IMR-90 (cell line): ENCODE results near the gene PTGS1. TPM values are rescaled to one million over a fixed set of nuclear protein-coding genes. Genes with fewer than 3 reads are reported as not detected.

ENCODE experiments used
- ATAC-seq: fragments of 200-7000 bp; cut with Tn5 transposase; 2 replicates; pipeline ENCODE4 v1.9.1; 2020; ENCODE audit warnings: low read depth, mild to moderate bottlenecking, moderate library complexity
- BruUV-seq: library from RNA; stranded (reverse); fragments of 400-500 nt; replicated peaks from 2 replicates; lab custom pipeline; 2021; lab: Mats Ljungman, UMichigan
- CTCF ChIA-PET: fragments of 300-600 bp; formaldehyde crosslinking; extraction: SDS; loops from one replicate; lab custom pipeline; 2021; ENCODE audit warnings: antibody characterized with exemption; lab: Yijun Ruan, JAX
- POLR2A ChIA-PET: fragments of 300-600 bp; sonication (Branson Sonifier 250); formaldehyde crosslinking; loops from one replicate; lab custom pipeline; 2022; ENCODE audit warnings: antibody characterized with exemption; ENCODE audit not compliant: unreplicated experiment; lab: Charles Lee
- DNase-seq: peaks from one replicate; pipeline ENCODE4 v3.0.0; 2013
- H2AFZ ChIP-seq: replicated peaks from 2 replicates; pipeline ENCODE3; 2013; ENCODE audit warnings: low read length, mild to moderate bottlenecking; ENCODE audit not compliant: poor library complexity
- H2AK5ac ChIP-seq: 2 replicates; pipeline ENCODE4 v1.6.1; 2013; ENCODE audit warnings: low read depth, low read length, inconsistent platforms
- H2AK9ac ChIP-seq: replicated peaks from 2 replicates; pipeline ENCODE3; 2013; ENCODE audit warnings: mild to moderate bottlenecking, low read depth, low read length, moderate library complexity; ENCODE audit not compliant: poor library complexity
- H2BK120ac ChIP-seq: 2 replicates; pipeline ENCODE4 v1.6.1; 2013; ENCODE audit warnings: low read depth, low read length, inconsistent platforms
- H2BK15ac ChIP-seq: 3 replicates; pipeline ENCODE4 v1.6.1; 2013; ENCODE audit warnings: low read depth, low read length, inconsistent platforms
- H2BK20ac ChIP-seq: 2 replicates; pipeline ENCODE4 v1.6.1; 2013; ENCODE audit warnings: low read depth, mild to moderate bottlenecking, inconsistent platforms, low read length, moderate library complexity
- H2BK5ac ChIP-seq: 2 replicates; pipeline ENCODE4 v1.6.1; 2013; ENCODE audit warnings: mild to moderate bottlenecking, low read depth, low read length, inconsistent platforms; ENCODE audit not compliant: poor library complexity, severe bottlenecking
- H3K14ac ChIP-seq: replicated peaks from 2 replicates; pipeline ENCODE4 v1.6.1; 2013; ENCODE audit warnings: low read depth, low read length, inconsistent platforms
- H3K18ac ChIP-seq: 2 replicates; pipeline ENCODE4 v1.6.1; 2013; ENCODE audit warnings: low read depth, low read length, control low read depth
- H3K23ac ChIP-seq: 2 replicates; pipeline ENCODE4 v1.6.1; 2013; ENCODE audit warnings: low read depth, low read length, inconsistent platforms
- H3K27ac ChIP-seq: 2 replicates; pipeline ENCODE4 v1.5.1; 2013; ENCODE audit warnings: mild to moderate bottlenecking, control low read depth, low read length; ENCODE audit not compliant: insufficient read depth
- H3K27me3 ChIP-seq: 2 replicates; pipeline ENCODE4 v1.6.1; 2013; ENCODE audit warnings: low read length; ENCODE audit not compliant: control insufficient read depth, insufficient read depth
- H3K36me3 ChIP-seq: 2 replicates; pipeline ENCODE4 v1.6.1; 2013; ENCODE audit warnings: low read length, mixed read lengths; ENCODE audit not compliant: control insufficient read depth, insufficient read depth
- H3K4ac ChIP-seq: 2 replicates; pipeline ENCODE4 v1.6.1; 2013; ENCODE audit warnings: low read depth, low read length, inconsistent platforms
- H3K4me1 ChIP-seq: 2 replicates; pipeline ENCODE4 v1.6.1; 2013; ENCODE audit warnings: low read length, mixed read lengths; ENCODE audit not compliant: control insufficient read depth, insufficient read depth
- H3K4me2 ChIP-seq: 2 replicates; pipeline ENCODE4 v1.6.1; 2013; ENCODE audit warnings: low read depth, mild to moderate bottlenecking, control low read depth, low read length, moderate library complexity
- H3K4me3 ChIP-seq: 2 replicates; pipeline ENCODE4 v1.5.1; 2013; ENCODE audit warnings: low read depth, mild to moderate bottlenecking, control low read depth, low read length, moderate library complexity; ENCODE audit not compliant: insufficient read depth
- H3K56ac ChIP-seq: 2 replicates; pipeline ENCODE4 v1.6.1; 2013; ENCODE audit warnings: low read length, inconsistent platforms; ENCODE audit not compliant: insufficient read depth; ENCODE audit errors: extremely low read depth
- H3K79me1 ChIP-seq, 2 experiments: 2 replicates each; pipeline ENCODE4 v1.6.1; 2013; ENCODE audit warnings: low read length in 2 of 2, inconsistent platforms in 1 of 2, low read depth in 1 of 2
- H3K9ac ChIP-seq: 2 replicates; pipeline ENCODE4 v1.6.1; 2013; ENCODE audit warnings: low read depth, low read length, control low read depth
- H3K9me1 ChIP-seq: 2 replicates; pipeline ENCODE4 v1.6.1; 2013; ENCODE audit warnings: low read length, inconsistent platforms; ENCODE audit not compliant: insufficient read depth
- H3K9me3 ChIP-seq: 2 replicates; pipeline ENCODE4 v1.6.1; 2013; ENCODE audit warnings: low read length; ENCODE audit not compliant: control insufficient read depth, insufficient read depth
- H4K20me1 ChIP-seq: 2 replicates; pipeline ENCODE4 v1.6.1; 2013; ENCODE audit warnings: low read length, inconsistent platforms; ENCODE audit not compliant: insufficient read depth
- H4K5ac ChIP-seq: 2 replicates; pipeline ENCODE4 v1.6.1; 2013; ENCODE audit warnings: mild to moderate bottlenecking, low read depth, low read length, control low read depth
- H4K8ac ChIP-seq, 2 experiments: 2 replicates each; pipeline ENCODE4 v1.6.1; 2013; ENCODE audit warnings: low read depth in 2 of 2, low read length in 2 of 2, control low read depth in 1 of 2, inconsistent platforms in 1 of 2
- H4K91ac ChIP-seq: 2 replicates; pipeline ENCODE4 v1.6.1; 2013; ENCODE audit warnings: low read depth, low read length, inconsistent platforms; ENCODE audit not compliant: insufficient read depth
- BHLHE40 ChIP-seq: fragments of 150-350 bp; IDR thresholded peaks from 2 replicates; pipeline ENCODE4 v1.6.1; 2016; ENCODE audit warnings: mild to moderate bottlenecking, low read depth, low read length
- CHD1 ChIP-seq: IDR thresholded peaks from 2 replicates; pipeline ENCODE4 v1.6.1; 2012; ENCODE audit warnings: low read depth, low read length, improper control_type of control experiment
- FOS ChIP-seq: fragments of 150-350 bp; IDR thresholded peaks from 2 replicates; pipeline ENCODE4 v1.6.1; 2016; ENCODE audit warnings: low read depth, low read length
- MXI1 ChIP-seq: IDR thresholded peaks from 2 replicates; pipeline ENCODE4 v1.6.1; 2012; ENCODE audit warnings: low read depth, mild to moderate bottlenecking, low read length, moderate library complexity, borderline replicate concordance
- RFX5 ChIP-seq: IDR thresholded peaks from 2 replicates; pipeline ENCODE4 v1.8.0; 2012; ENCODE audit warnings: low read depth, mild to moderate bottlenecking, low read length, moderate library complexity
- WGBS, 2 experiments: methylation state at CpG; one replicate each; pipeline versions ENCODE4 v1.1.5 to v1.1.7; 2013; ENCODE audit warnings: missing lambda C conversion rate in 2 of 2; ENCODE audit not compliant: insufficient read length in 1 of 2; ENCODE audit errors: extremely low coverage in 2 of 2; 5-methylcytosine and 5-hydroxymethylcytosine counted together
- dilution Hi-C: fragments of 300-500 bp; cut with HindIII; formaldehyde crosslinking; loops from one replicate; pipeline ENCODE4 v1.14.3; 2018; ENCODE audit warnings: low sequenced_read_pairs; ENCODE audit not compliant: unreplicated experiment
- in situ Hi-C: fragments of 300-500 bp; cut with MboI; formaldehyde crosslinking; loops from 3 replicates; pipeline ENCODE4 v1.14.3; 2019; ENCODE audit warnings: low sequenced_read_pairs, inconsistent platforms, mixed read lengths
- intact Hi-C: fragments of 100-400 bp; cut with micrococcal nuclease; formaldehyde crosslinking; loops from 2 replicates; pipeline ENCODE4 v1.10.0; 2022
- polyA plus RNA-seq, 3 experiments: library from polyadenylated mRNA; depleted of rRNA; stranded (reverse); fragments of >200 nt; gene quantifications; 2 replicates each; pipeline ENCODE4 v1.2.3, GENCODE V29; 2012; ENCODE audit warnings: low replicate concordance in 1 of 3
- total RNA-seq: library from RNA; depleted of rRNA; stranded (reverse); fragments of >200 nt; gene quantifications from 2 replicates; pipeline ENCODE4 v1.2.3, GENCODE V29; 2012
- TF ChIP-seq, protein P1 (sequence below): conservative IDR thresholded peaks from 2 replicates; pipeline ENCODE4 v1.5.1; 2012; ENCODE audit warnings: mild to moderate bottlenecking, low read depth, low read length, improper control_type of control experiment
- TF ChIP-seq, protein P2 (sequence below): fragments of 150-350 bp; IDR thresholded peaks from 2 replicates; pipeline ENCODE4 v1.6.1; 2016; ENCODE audit warnings: low read depth, mild to moderate bottlenecking, low read length, moderate library complexity, borderline replicate concordance

Gene PTGS1
- total and polyA plus RNA-seq, 2 of the 4 experiments (the other 2 are of a cell fraction), result 24.7 to 38.3 TPM

DNA sequence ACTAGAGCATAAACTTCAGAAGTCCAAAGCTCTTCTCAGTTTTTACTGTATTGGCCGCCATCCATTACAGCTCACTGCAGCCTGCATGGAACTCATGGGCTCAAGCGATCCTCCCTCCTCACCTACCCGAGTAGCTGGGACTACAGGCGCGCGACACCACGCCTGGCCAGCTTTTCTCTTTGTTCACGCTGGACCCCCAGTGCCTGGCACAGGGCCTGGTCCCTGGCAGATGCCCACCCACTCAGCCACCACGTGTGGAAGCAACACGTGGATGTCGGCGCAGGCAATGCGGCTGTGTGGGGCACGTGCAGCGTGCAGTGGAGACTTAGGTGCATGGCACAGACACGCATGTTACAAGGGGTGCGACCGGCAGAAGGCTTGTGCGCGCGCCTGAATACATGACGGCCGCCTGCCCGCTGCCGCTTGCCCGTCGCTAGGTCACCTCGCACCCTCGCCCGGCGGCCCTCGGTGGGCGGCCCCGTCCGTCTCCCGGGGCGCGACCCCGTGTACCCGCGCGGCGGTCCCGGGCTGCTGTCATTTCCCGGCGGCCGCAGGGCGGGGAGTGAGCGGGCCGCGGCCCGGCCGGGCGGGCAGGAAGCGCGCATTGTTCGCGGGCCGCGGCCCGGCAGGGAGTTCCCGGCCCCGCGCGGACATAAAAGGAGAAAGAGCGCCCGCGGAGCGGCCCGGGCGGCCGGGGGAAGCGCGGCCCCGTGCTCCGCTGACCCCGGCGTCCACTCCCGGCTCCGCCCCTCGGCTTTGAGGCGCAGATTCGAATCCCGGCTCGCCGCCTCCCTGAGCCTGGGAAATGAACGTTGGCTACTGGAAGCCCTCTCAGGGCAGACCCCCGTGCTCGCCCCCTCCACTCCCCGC is 24.1 kb upstream of the PTGS1 start:
- Histone ChIP-seq H2BK20ac (peak overlapping the region; percentile 63), H3K9me3 (no peaks in the 10 kb centered on the region), H3K9ac (peak overlapping the region; percentile 49), H4K91ac (peak overlapping the region; percentile 52; the same call in 1 of the 2 replicates), H3K27ac (no peak overlapping the region; the same call in 1 of the 2 replicates), H2AFZ (peak overlapping the region; percentile 94), H3K27me3 (no peaks in the 10 kb centered on the region), H3K18ac (peak overlapping the region; percentile 1; the same call in 1 of the 2 replicates), H3K23ac (peak overlapping the region; percentile 85), H2BK5ac (no peak overlapping the region), H2AK9ac (peak overlapping the region; percentile 59), H2BK120ac (peak overlapping the region; percentile 69), H2AK5ac (peak overlapping the region; percentile 34; the same call in 1 of the 2 replicates), H3K14ac (peak overlapping the region; percentile 88), H3K4me3 (peak overlapping the region; percentile 35), H3K4me1 (peaks cover 6% of the 10 kb centered on the region), H4K5ac (peak overlapping the region; percentile 83), H3K9me1 (no peaks in the 10 kb centered on the region), H3K4me2 (peak overlapping the region; percentile 65), H4K20me1 (no peaks in the 10 kb centered on the region), H3K4ac (peak overlapping the region; percentile 79), H3K79me1 (no peaks in the 10 kb centered on the region), H3K56ac (peak overlapping the region; percentile 47; the same call in 1 of the 2 replicates), H2BK15ac (peak overlapping the region; percentile 29; the same call in 1 of the 3 replicates), H3K36me3 (no peaks in the 10 kb centered on the region), H4K8ac (peak overlapping the region; percentile 67 to 90)
- ATAC-seq (peak; percentile 66), DNase-seq (no peak)
- no TSS peak for BruUV-seq
- in situ Hi-C loops (no loop called here), dilution Hi-C loops (no loop called here), intact Hi-C loops (no loop called here)
- POLR2A ChIA-PET, result no interaction called here
- CTCF ChIA-PET, result no interaction called here
- 5% methylated on average over 52 of the region's 90 CpGs; no CpG with 5 or more reads in 1 of the 2 experiments for WGBS, 2 experiments
- TF ChIP-seq CHD1, result no peak
- TF ChIP-seq RFX5, result no peak
- TF ChIP-seq BHLHE40, result peak; percentile 63
- TF ChIP-seq, protein P1, sequence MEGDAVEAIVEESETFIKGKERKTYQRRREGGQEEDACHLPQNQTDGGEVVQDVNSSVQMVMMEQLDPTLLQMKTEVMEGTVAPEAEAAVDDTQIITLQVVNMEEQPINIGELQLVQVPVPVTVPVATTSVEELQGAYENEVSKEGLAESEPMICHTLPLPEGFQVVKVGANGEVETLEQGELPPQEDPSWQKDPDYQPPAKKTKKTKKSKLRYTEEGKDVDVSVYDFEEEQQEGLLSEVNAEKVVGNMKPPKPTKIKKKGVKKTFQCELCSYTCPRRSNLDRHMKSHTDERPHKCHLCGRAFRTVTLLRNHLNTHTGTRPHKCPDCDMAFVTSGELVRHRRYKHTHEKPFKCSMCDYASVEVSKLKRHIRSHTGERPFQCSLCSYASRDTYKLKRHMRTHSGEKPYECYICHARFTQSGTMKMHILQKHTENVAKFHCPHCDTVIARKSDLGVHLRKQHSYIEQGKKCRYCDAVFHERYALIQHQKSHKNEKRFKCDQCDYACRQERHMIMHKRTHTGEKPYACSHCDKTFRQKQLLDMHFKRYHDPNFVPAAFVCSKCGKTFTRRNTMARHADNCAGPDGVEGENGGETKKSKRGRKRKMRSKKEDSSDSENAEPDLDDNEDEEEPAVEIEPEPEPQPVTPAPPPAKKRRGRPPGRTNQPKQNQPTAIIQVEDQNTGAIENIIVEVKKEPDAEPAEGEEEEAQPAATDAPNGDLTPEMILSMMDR, result 0 out of 2 replicates have a peak, but pooled peaks have one; percentile 1
- TF ChIP-seq, protein P2, sequence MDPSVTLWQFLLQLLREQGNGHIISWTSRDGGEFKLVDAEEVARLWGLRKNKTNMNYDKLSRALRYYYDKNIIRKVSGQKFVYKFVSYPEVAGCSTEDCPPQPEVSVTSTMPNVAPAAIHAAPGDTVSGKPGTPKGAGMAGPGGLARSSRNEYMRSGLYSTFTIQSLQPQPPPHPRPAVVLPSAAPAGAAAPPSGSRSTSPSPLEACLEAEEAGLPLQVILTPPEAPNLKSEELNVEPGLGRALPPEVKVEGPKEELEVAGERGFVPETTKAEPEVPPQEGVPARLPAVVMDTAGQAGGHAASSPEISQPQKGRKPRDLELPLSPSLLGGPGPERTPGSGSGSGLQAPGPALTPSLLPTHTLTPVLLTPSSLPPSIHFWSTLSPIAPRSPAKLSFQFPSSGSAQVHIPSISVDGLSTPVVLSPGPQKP, result no peak
- TF ChIP-seq MXI1, result peak; percentile 41; the same call in 1 of the 2 replicates
- TF ChIP-seq FOS, result no peak
